Testis (tissue), 3 donors: Measurements from ENCODE around the gene RAB29. TPM values are rescaled to one million over a fixed set of nuclear protein-coding genes. Genes with fewer than 3 reads are reported as not detected.

ENCODE experiments used
- DNase-seq: peaks from one replicate; pipeline ENCODE4 v3.0.0-alpha.2; 2019
- H3K27ac ChIP-seq, 2 donors: fragments of 200-600 bp; sonication (generic); one replicate each; pipeline ENCODE4 v1.5.1; 2019
- H3K27me3 ChIP-seq: fragments of 200-600 bp; sonication (generic); one replicate; pipeline ENCODE4 v1.5.1; 2019
- H3K36me3 ChIP-seq: fragments of 200-600 bp; sonication (generic); one replicate; pipeline ENCODE4 v1.5.1; 2017; ENCODE audit warnings: low read depth; ENCODE audit errors: missing control alignments
- H3K4me1 ChIP-seq: fragments of 200-600 bp; sonication (generic); one replicate; pipeline ENCODE4 v1.5.1; 2019
- H3K4me3 ChIP-seq, 2 donors: fragments of 200-600 bp; sonication (generic); one replicate each; pipeline ENCODE4 v1.5.1; 2017 to 2019
- H3K9me3 ChIP-seq: fragments of 200-600 bp; sonication (generic); one replicate; pipeline ENCODE4 v1.5.1; 2017
- CTCF ChIP-seq, 3 experiments: fragments of 450-650 bp in 2 of 3; fragments of 200-600 bp in 1 of 3; sonication (generic) in 1 of 3; IDR thresholded peaks; one replicate each; pipeline ENCODE4 v1.5.1; 2016 to 2019; ENCODE audit warnings: antibody characterized with exemption in 3 of 3, mild to moderate bottlenecking in 2 of 3, moderate library complexity in 1 of 3
- POLR2A ChIP-seq: fragments of 450-650 bp; IDR thresholded peaks from one replicate; pipeline ENCODE4 v1.6.1; 2017; ENCODE audit warnings: antibody characterized with exemption, mild to moderate bottlenecking, moderate library complexity
- WGBS, 2 donors: methylation state at CpG; one replicate each; pipeline ENCODE4 v1.1.5; 2018; 5-methylcytosine and 5-hydroxymethylcytosine counted together
- intact Hi-C: fragments of 100-400 bp; cut with DNase I; formaldehyde crosslinking; loops from one replicate; pipeline ENCODE4 v1.15.1; 2023; ENCODE audit warnings: low total_unique reads
- polyA plus RNA-seq: library from polyadenylated mRNA; stranded (reverse); fragments of 350-450 nt; fragmentation: Illumina TruSeq; extraction: RNeasy Lipid Tissue Mini Kit (QIAGEN cat#74804); gene quantifications from one replicate; pipeline ENCODE4 v1.2.3, GENCODE V29; 2014; ENCODE audit warnings: low read depth, low replicate concordance; ENCODE audit not compliant: insufficient read depth
- total RNA-seq, 2 donors: library from RNA; depleted of rRNA; stranded (reverse); fragments of >200 nt; gene quantifications; one replicate each; pipeline ENCODE4 v1.2.3, GENCODE V29; 2016

Gene RAB29
- total and polyA plus RNA-seq, 3 donors from 2014 or later = 7.4 to 10.8 (median 8.3) TPM

- H3K4me1 ChIP-seq = no peaks in the 10 kb centered on the region
- intact Hi-C loops = no loop called here
- DNase-seq = no peak
- no peaks in the 10 kb centered on the region for H3K36me3 ChIP-seq
- H3K9me3 ChIP-seq = no peaks in the 10 kb centered on the region
- H3K27ac ChIP-seq = no peak overlapping the region
- WGBS, 2 donors = 75 to 76% methylated on average over 10 of the region's 10 CpGs
- TF ChIP-seq CTCF (IDR thresholded peaks at IDR 0.05) (no peak), POLR2A (no peak)
- H3K4me3 ChIP-seq = no peak overlapping the region
- no peaks in the 10 kb centered on the region for H3K27me3 ChIP-seq
Observed at GRCh38 chr1:205787287-205787916, 12.1 kb upstream of the RAB29 start.

GRCh38 chr1:205786601-205787000 is 11.3 kb upstream of the RAB29 start:
- TF ChIP-seq POLR2A (no peak), CTCF (IDR thresholded peaks at IDR 0.05) (no peak)
- no peak overlapping the region for H3K27ac ChIP-seq
- no peaks in the 10 kb centered on the region for H3K4me1 ChIP-seq
- no peaks in the 10 kb centered on the region for H3K9me3 ChIP-seq
- no peaks in the 10 kb centered on the region for H3K36me3 ChIP-seq
- intact Hi-C loops = no loop called here
- DNase-seq = no peak
- WGBS, 2 donors = 65 to 66% methylated on average over 4 of the region's 4 CpGs
- no peaks in the 10 kb centered on the region for H3K27me3 ChIP-seq
- H3K4me3 ChIP-seq = no peak overlapping the region

- 92 to 96% methylated on average over 9 of the region's 9 CpGs for WGBS, 2 donors
- Histone ChIP-seq H3K9me3 (no peaks in the 10 kb centered on the region), H3K4me3 (no peak overlapping the region), H3K27me3 (no peaks in the 10 kb centered on the region), H3K27ac (no peak overlapping the region), H3K4me1 (no peaks in the 10 kb centered on the region), H3K36me3 (no peaks in the 10 kb centered on the region)
- no peak for DNase-seq
- TF ChIP-seq POLR2A (no peak), CTCF (IDR thresholded peaks at IDR 0.05) (no peak)
- intact Hi-C loops = no loop called here
Observed at GRCh38 chr1:205785446-205785845, 10.2 kb upstream of the RAB29 start.

GRCh38 chr1:205783904-205784303 is 8.6 kb upstream of the RAB29 start:
- H3K4me1 ChIP-seq = no peaks in the 10 kb centered on the region
- intact Hi-C loops = no loop called here
- no peaks in the 10 kb centered on the region for H3K9me3 ChIP-seq
- no peak for DNase-seq
- H3K36me3 ChIP-seq = no peaks in the 10 kb centered on the region
- H3K27ac ChIP-seq = no peak overlapping the region
- no peaks in the 10 kb centered on the region for H3K27me3 ChIP-seq
- 50 to 60% methylated on average over 4 of the region's 4 CpGs for WGBS, 2 donors
- TF ChIP-seq CTCF (IDR thresholded peaks at IDR 0.05) (no peak), POLR2A (no peak)
- H3K4me3 ChIP-seq = no peak overlapping the region

GRCh38 chr1:205783433-205783795 is 8.1 kb upstream of the RAB29 start:
- no peaks in the 10 kb centered on the region for H3K27me3 ChIP-seq
- no peaks in the 10 kb centered on the region for H3K4me1 ChIP-seq
- H3K9me3 ChIP-seq = no peaks in the 10 kb centered on the region
- H3K4me3 ChIP-seq = no peak overlapping the region
- no peak for DNase-seq
- H3K27ac ChIP-seq = no peak overlapping the region
- TF ChIP-seq CTCF (IDR thresholded peaks at IDR 0.05) (no peak), POLR2A (no peak)
- intact Hi-C loops = no loop called here
- no peaks in the 10 kb centered on the region for H3K36me3 ChIP-seq
